Left kidney (tissue), 8 donors: Measurements from ENCODE around the gene PAQR5. TPM values are rescaled to one million over a fixed set of nuclear protein-coding genes. Genes with fewer than 3 reads are reported as not detected.
"Not testable (repeated sequence)": the region's sequence is repeated elsewhere in the genome, so short reads cannot be mapped to it uniquely, and the experiment has no call there.

ENCODE experiments used
- DNase-seq: peaks from one replicate; pipeline ENCODE4 v3.0.0-alpha.2; 2013
- long read RNA-seq, 8 donors: transcript quantifications; one replicate each; lab custom pipeline, GENCODE V29; 2026
- polyA plus RNA-seq: library from polyadenylated mRNA; unstranded; fragments of 120-200 nt; gene quantifications from one replicate; pipeline ENCODE4 v1.2.1, GENCODE V29; 2013; ENCODE audit not compliant: insufficient read length

The PAQR5 gene
- polyA plus RNA-seq: 35.1 TPM
- long read RNA-seq, donor 1, full-length matches to known transcripts: 3 of 8 reads
- long read RNA-seq, donor 1, partial matches to known transcripts: 5 of 8 reads
- long read RNA-seq, donor 1, other reads (novel, unspliced or antisense): 0 of 8 reads
- long read RNA-seq, donor 2, full-length matches to known transcripts: 3 of 3 reads
- long read RNA-seq, donor 2, partial matches to known transcripts: 0 of 3 reads
- long read RNA-seq, donor 2, other reads (novel, unspliced or antisense): 0 of 3 reads
- long read RNA-seq, donor 3, full-length matches to known transcripts: 1 of 9 reads
- long read RNA-seq, donor 3, partial matches to known transcripts: 8 of 9 reads
- long read RNA-seq, donor 3, other reads (novel, unspliced or antisense): 0 of 9 reads
- long read RNA-seq, donor 4: 0 reads
- long read RNA-seq, donor 5, full-length matches to known transcripts: 1 of 6 reads
- long read RNA-seq, donor 5, partial matches to known transcripts: 0 of 6 reads
- long read RNA-seq, donor 5, other reads (novel, unspliced or antisense): 5 of 6 reads
- long read RNA-seq, donor 6, full-length matches to known transcripts: 4 of 4 reads
- long read RNA-seq, donor 6, partial matches to known transcripts: 0 of 4 reads
- long read RNA-seq, donor 6, other reads (novel, unspliced or antisense): 0 of 4 reads
- long read RNA-seq, donor 7, full-length matches to known transcripts: 4 of 9 reads
- long read RNA-seq, donor 7, partial matches to known transcripts: 0 of 9 reads
- long read RNA-seq, donor 7, other reads (novel, unspliced or antisense): 5 of 9 reads
- long read RNA-seq, donor 8, full-length matches to known transcripts: 2 of 2 reads
- long read RNA-seq, donor 8, partial matches to known transcripts: 0 of 2 reads
- long read RNA-seq, donor 8, other reads (novel, unspliced or antisense): 0 of 2 reads

GRCh38 chr15:69298697-69299441 lies at the start of gene PAQR5:
PAQR5 (plus strand) TSS chr15:69298912; CDS start chr15:69360081, 61,169 bp downstream.
- DNase-seq: peak; percentile 55

GRCh38 chr15:69253156-69253555 lies 45.6 kb upstream of the PAQR5 start:
- no peak for DNase-seq

- peak; percentile 22 for DNase-seq
Observed at GRCh38 chr15:69265347-69265955, 33.3 kb upstream of the PAQR5 start.

- no peak for DNase-seq
Observed at GRCh38 chr15:69271217-69271616, 27.5 kb upstream of the PAQR5 start.

GRCh38 chr15:69272139-69272538 lies 26.6 kb upstream of the PAQR5 start:
- peak; percentile 18 for DNase-seq

- no peak for DNase-seq
Observed at GRCh38 chr15:69272891-69273290, 25.8 kb upstream of the PAQR5 start.

- DNase-seq: no peak
Observed at GRCh38 chr15:69275074-69275670, 23.5 kb upstream of the PAQR5 start.

- DNase-seq: no peak
Observed at GRCh38 chr15:69275933-69276560, 22.7 kb upstream of the PAQR5 start.

GRCh38 chr15:69277316-69277715 lies 21.4 kb upstream of the PAQR5 start:
- DNase-seq: no peak

GRCh38 chr15:69279636-69280035 lies 19.1 kb upstream of the PAQR5 start:
- DNase-seq: no peak

GRCh38 chr15:69280783-69281182 lies 17.9 kb upstream of the PAQR5 start:
- DNase-seq: no peak

GRCh38 chr15:69282104-69282743 lies 16.5 kb upstream of the PAQR5 start:
- DNase-seq: no peak

GRCh38 chr15:69285834-69286233 lies 12.9 kb upstream of the PAQR5 start:
- DNase-seq: no peak

- DNase-seq: no peak
Observed at GRCh38 chr15:69288011-69288410, 10.7 kb upstream of the PAQR5 start.

- DNase-seq: no peak
Observed at GRCh38 chr15:69288531-69289341, 10.0 kb upstream of the PAQR5 start.

GRCh38 chr15:69289342-69290146 lies 9.2 kb upstream of the PAQR5 start:
- DNase-seq: no peak

- no peak for DNase-seq
Observed at GRCh38 chr15:69290346-69291164, 8.2 kb upstream of the PAQR5 start.

GRCh38 chr15:69291651-69292050 lies 7.1 kb upstream of the PAQR5 start:
- DNase-seq: not testable (repeated sequence)
